HG03520 (cell line): ENCODE data around the gene SCN2A.
"Not testable (repeated sequence)": the region's sequence is repeated elsewhere in the genome, so short reads cannot be mapped to it uniquely, and the experiment has no call there.

Source experiments
- ATAC-seq: cut with Tn5 transposase; IDR thresholded peaks from one replicate; pipeline ENCODE4 v1.9.1; 2021; ENCODE audit warnings: mild to moderate bottlenecking, moderate library complexity; ENCODE audit not compliant: unreplicated experiment

SCN2A gene

DNA sequence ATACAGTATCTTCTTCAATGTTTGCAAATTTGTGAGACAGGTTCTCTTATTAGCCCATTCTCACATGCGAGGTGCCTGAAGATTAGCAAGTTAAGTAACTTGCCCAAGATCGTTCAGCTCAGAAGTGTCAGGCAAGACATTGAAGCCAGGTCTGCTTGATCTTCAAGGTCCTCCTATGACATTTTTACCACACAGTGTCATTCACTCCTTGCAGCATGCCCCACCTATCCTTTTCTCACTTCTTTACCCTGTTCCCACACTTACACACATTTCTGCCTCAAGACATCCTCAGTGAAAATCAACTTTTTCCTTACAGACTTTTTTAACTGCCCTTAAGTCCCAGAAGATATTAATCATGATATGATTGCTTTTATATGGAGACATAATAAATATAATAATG is 73.8 kb downstream of the SCN2A start:
- ATAC-seq = no peak

DNA sequence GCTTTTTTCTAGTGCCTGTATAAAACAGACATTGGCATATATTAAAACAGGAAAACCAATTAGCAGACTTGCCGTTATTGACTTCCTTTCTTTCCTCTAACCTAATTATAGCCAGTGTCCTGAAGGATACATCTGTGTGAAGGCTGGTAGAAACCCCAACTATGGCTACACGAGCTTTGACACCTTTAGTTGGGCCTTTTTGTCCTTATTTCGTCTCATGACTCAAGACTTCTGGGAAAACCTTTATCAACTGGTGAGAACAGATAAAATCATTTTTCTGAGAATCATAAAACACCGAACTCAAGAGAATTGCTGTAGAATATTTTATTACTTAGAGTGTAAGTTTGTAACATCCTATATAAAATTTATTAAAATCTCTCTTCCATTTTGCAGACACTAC is 74.3 kb downstream of the SCN2A start:
- no peak for ATAC-seq

DNA sequence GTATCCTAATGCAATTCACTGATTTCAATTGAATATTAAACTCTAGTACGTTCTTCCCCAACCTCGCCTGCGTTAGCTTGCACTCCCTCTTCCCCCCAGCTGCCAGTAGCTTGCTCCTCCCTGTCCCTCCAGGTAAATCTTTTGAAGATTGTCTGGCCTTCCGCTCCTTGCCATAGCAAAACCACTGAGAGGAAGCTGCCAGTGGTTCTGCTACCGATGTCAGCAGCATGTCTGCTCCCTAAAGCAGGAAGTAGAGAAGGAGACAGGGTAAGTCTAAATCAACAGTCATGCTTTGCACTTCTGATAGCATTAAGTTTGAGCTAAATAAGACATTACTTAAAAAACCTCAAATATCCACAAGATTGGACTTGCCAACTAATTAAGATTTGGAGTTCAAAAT is 89.1 kb downstream of the SCN2A start:
- no peak for ATAC-seq

DNA sequence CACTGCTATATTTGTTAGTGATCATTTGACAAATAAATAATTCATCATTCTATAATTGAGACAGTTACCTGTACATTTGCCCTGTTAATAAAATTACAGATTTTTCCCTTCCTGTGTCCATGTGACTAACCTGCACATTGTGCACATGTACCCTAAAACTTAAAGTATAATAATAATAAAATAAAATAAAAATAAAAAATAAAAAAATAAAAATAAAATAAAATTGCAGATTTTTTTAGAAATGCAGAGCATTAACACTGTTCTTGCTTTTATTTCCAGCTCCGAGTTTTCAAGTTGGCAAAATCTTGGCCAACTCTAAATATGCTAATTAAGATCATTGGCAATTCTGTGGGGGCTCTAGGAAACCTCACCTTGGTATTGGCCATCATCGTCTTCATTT is 105.1 kb downstream of the SCN2A start:
- not testable (repeated sequence) for ATAC-seq

DNA sequence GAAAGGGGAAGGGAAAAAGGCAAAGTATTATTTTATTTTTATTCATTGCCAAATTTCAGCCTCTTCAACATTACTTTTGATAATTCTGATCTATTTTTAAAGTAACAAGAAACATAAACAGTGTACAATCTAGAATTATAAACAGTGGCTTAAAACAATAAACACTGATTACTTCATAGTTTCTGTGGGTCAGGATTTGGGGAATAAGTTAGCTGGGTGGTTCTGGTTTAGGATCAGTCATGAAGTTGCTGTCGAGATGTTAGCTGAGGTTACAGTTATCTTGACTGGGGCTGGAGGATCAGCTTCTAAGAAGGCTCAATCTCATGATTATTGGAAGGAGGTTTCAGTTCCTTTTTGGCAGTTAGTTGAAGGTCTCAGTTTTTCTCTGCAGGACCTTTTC is 109.2 kb downstream of the SCN2A start:
- no peak for ATAC-seq

DNA sequence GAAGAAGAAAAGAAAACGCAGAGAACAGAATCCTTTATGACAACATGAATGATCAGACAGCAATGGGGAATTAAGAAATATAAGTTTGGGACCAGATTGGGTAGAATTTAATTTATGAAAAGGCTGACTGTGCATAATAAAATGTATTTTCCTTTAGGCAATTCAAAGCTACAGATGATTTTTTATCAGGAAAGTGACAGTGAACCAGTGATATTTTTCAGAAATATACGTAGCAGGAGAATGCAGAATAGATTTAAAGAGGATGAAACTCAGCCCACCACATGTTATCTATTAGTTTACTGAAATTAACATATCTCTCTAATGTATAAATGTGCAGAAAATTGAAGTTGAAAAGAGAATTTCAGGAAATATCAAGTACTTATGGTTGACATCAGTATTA is 110.0 kb downstream of the SCN2A start:
- ATAC-seq = no peak

DNA sequence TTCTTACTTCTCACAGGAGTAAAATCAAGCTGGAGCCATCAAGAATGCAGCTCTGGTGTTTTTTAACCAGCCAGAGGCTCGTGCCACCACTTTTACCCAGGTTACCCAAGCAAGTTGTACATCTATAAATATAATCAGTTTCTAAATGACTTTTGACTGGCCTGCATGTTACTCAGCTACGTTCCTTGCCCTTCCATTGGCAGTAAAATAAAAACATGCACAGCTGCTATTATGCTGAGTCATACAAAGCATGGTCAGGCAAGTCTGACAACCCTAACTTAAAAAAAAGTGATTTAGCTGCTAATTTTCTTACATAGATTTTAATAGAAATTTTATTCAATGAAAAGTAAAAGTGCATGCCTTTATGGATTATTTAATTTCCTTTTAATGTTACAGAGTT is 118.5 kb downstream of the SCN2A start:
- ATAC-seq = peak; percentile 88

DNA sequence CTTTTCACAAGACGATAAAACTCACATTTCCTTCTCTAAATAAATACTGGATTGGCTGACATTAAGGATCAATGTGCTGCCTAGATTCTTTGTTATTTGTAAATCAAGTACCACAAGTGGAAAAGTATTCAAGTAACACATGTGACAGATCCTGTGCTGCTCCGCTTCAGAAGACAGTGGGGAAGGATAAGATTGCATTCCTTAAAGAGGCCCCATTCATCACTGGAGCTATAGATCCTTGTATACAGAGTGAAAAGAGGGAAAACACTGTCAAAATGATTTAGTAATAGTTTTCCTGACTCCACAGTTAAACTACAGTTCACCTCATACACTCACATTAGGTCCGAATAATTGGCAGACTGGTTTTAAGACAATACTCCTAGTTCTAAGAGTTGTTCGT is 122.3 kb downstream of the SCN2A start:
- ATAC-seq = no peak

DNA sequence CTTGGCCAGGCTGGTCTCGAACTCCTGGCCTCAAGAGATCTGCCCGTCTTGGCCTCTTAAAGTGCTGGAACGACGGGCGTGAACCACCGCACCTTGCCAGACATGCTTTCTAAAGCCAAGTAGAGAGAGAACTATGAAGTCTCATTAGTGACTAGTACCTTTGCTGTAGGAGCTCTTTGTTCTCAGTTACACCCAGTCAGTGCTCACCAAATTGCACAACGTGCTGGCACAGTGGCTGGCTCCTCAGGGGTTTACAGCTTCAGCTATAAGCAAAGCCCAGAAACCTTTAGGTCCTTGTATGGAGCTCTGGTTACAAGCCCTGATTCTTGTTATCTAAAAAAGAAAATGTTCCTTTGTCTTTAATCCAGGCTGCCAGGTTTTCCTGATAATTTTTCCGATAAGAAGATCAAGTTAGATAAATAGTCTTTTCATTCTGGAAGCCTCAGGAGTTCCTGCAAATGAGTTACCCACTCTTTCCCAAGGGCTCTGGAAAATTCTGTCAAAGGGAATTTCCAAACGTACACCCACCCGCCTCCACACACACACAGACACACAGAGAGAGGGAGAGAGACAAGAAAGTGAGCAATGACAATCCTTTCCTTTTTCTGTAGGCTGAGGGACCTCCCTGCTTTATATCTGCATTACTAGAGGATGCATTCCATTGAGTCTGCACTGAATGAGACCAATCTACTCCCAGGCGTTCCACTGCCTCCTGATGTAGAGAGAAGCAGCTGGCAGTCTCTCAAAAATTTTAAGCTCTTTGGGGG is 130.1 kb downstream of the SCN2A start:
- no peak for ATAC-seq

DNA sequence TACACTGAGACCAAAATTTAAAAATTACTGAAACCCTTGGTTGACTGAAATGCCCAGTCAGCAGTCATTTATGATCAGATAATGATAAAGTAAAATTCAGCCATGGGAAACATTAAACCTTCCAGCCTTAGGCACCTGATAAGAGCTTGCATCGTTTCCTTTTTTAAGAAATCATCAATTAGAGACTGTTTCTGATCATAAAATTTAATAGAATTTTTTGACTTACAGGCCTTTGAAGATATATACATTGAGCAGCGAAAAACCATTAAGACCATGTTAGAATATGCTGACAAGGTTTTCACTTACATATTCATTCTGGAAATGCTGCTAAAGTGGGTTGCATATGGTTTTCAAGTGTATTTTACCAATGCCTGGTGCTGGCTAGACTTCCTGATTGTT is 130.7 kb downstream of the SCN2A start:
- ATAC-seq = no peak

DNA sequence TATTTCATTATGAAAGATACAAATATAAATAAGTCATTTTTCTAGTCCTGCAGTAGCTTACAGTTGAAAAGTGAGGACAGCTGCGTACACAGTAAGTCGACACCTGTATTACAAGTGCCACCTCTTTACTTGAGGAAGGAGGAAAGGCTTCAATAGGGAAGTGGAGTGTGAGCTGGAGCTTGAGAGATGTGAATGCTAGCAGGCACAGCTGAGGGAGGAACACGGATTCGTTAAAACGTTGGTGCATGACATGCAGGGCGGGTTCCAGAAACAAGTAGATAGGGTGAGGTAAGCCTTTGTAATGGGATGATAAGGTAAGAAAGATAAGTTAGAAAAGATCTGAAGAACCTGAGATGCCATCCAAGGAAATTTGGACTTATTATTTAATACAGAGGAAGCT is 132.1 kb downstream of the SCN2A start:
- no peak for ATAC-seq

DNA sequence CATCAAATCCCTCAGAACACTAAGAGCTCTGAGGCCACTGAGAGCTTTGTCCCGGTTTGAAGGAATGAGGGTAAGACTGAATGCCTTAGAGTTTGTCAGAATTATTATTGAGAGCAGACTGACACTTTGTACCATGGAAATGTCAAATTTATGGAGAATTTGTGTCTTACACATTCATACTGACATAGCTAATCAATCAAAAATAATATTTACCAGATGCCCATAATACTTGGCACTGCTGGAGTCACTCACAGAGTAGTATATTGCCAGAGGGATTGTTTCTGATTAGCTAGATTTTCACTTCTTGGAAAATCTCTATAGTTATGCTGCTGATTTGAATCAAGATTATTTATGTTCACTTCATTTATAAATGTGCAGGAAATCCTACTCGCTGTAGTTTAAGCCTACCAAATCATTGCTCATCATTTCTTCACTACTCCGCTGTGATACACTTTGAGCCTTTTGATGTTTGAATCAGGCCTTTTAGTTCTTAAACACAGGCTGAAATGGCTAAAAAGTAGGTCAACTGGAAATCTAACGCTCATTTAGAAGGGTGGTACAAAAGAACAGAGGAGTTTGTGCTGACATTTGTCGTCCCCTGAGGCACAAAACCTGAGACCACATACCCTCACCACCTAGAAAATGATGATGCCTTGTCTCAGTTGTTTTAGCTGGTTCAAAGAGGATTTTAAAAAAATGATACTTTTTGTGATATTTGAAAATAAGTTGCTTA is 134.2 kb downstream of the SCN2A start:
- no peak for ATAC-seq

DNA sequence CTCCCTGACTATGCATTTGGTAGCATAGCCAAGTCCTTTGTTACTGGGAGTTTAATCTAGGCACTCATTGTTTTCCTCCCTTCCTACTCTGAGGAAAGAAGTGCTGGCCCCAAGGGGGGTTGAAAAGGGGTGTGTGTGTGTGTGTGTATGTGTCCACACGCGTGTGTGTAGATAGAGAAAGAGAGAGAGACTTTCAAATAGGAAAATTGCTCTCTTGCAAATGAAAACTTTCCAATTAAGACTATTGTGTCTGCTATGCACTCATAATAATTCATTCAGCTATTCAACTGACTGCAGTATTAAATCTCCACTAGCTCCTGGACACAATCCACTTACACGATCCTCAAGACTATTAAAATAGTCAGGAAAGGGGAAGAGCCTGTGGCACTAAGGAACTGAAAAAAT is 137.4 kb downstream of the SCN2A start:
- ATAC-seq = no peak

DNA sequence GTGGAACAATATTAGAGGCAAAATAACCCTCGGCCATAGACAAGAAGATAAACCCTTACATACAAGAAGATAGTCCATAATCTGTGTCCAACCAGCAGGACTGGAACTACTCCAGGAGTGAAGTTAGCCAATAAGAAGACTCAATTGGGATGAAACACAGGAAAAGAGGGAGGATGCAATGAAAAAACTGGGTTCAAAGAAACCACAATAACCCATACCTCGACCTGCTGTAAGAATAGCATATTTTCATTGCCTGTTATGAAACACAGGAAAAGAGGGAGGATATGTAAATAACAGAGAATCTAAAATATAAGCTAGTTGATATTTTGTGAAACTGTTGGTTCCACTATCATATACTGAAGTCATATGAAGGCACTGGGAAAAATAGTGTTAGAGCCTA is 143.1 kb downstream of the SCN2A start:
- no peak for ATAC-seq

DNA sequence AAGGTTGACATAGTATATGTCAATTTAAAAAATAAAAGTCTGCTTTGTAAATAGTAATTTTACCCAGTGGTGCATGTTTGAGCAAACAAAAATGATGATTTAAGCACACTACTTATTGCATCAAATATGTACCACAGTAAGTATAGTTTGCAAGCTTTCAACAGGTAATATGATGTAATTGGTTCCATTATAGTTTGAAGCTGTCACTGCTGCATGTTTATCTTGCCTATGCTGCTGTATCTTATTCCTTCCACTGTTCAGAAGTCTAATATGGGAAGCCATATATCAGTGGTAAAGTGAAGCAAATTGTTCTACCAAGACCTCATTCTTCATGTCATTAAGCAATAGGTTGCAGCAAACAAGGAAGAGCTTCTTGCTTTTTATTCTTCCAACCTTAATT is 151.7 kb downstream of the SCN2A start:
- ATAC-seq = no peak

DNA sequence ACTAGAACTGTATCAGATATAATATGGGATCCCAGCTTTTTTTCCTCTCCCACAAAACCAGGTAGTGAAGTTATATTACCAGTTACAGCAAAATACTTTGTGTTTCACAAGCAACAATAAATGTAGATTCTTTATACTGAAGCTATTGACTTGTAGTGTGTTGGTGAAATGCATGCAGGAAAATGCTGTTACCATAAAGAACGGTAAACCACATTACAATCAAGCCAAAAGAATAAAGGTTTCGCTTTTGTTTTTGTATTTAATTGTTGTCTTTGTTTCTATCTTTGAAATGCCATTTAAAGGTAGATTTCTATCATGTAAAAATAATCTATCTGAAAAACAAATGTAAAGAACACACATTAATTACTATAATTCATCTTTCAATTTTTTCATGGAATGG is 152.6 kb downstream of the SCN2A start:
- no peak for ATAC-seq

DNA sequence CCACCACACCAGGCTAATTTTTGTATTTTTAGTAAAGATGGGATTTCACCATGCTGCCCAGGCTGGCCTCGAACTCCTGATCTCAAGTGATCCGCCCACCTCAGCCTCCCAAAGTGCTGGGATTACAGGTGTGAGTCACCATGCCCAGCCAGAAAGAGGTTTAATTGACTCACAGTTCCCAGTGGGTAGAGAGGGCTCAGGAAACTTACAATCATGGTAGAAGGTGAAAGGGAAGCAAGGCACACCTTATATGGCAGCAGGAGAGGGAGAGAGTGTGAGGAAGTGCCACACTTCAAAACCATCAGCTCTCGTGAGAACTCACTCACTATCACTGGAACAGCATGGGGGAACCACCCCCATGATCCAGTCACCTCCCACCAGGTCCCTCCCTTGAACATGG is 159.4 kb downstream of the SCN2A start:
- not testable (repeated sequence) for ATAC-seq

DNA sequence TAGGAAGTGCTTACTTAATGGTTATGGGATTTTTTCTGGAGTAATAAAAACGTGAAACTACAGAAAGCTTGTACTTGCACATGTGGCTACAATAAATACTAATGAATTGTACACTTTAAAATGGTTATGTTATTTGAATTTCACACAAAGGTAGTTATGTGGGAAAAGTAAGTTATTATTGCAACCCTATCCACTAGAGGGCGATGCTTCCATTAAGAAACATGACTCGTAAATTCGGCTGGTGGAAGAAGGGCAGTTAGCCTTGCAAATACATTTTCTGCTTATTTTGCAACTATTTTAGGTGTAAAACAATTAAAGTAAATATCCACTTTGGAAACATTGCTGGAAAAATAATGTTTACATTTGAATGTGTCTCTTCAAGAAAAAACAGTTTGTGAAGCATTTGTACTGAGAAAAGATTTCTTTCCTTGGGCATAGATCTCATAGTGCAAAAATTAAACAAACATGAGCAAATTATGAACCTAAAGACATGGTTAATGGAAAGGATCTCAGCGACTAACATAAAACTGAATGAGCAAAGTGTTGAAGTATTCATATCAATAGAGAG is 162.2 kb downstream of the SCN2A start:
- ATAC-seq = peak; percentile 59

DNA sequence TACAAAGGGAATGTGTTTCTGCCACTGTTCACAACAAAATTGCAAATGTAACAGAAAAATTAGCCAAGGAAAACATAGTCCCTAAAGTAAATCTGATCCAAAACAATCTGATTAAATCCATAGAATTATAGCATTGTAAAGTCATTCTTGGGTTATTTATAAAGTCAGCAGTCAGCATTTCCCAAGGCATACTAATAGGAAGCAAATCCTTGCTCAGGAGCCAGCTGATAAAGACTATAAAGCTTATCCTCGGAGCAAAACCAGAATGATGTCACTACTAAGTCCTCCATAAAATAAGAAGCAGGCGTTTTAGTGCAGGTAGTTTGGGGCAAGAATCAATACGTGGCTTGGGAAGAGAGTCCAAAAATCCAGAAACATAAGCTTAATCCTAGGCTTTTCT is 162.9 kb downstream of the SCN2A start:
- ATAC-seq = no peak

DNA sequence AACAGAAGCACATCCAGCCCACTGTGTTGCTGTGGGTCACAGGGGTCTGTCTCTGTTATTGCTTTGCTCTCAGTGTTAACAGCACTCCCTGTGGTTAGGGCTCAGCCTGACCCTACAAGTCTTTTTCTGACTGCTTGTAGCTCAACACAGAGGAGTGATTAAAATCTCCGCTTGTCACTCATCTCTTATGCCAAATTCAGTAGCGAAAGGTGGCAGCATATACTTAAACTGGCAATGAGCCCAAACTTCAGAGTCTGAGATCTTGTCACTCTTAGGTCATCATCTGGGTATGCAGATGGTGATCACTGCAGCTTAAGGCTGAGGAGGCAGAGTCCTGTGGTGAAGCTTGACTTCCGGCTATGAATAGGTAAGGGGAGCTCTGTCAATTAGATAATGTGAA is 167.0 kb downstream of the SCN2A start:
- ATAC-seq = no peak

DNA sequence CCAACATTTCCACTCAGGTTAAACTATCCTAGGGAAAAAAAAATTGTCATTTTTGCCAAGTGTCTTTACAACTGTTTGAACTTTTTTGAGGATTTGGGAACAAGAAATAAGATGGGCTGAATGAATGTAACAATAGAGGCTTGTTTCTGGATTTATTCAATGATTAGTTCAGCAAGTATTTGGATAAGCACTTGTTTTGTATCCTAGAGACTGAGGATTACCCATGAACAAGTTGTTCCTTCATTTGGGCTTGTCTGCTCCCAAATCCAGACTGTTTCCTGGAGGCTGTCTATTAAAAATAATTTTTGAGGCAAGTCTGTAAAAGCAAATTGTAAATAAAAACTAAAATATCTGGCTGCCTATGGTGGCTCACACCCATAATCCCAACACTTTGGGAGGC is 168.3 kb downstream of the SCN2A start:
- ATAC-seq = no peak

DNA sequence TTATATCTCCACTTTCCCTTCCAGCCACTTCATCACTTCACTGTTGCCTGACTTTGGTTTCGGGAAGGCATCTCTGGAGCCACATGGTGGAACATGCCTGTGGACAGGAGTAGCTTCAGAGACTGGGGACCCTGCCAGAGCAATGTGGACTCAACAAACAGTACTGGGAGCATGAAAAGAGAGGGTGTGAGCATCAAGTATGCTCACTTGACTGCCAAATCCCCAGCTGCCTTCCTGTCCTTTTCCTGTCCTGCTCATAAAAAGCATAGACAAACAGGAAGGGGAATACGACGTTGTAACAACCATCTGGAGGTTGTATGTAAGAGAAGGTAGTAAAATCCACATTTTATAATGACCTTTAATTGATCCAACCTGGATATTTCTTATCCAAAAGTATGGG is 169.0 kb downstream of the SCN2A start:
- ATAC-seq = no peak
